Endothelial cell of umbilical vein (primary cell): ENCODE measurements around the gene FHOD3. TPM values are rescaled to one million over a fixed set of nuclear protein-coding genes. Genes with fewer than 3 reads are reported as not detected.

Experiments
- BruUV-seq: library from RNA; stranded (reverse); fragments of 400-500 nt; replicated peaks from 2 replicates; lab custom pipeline; 2021; lab: Mats Ljungman, UMichigan
- CTCF ChIA-PET: fragments of 300-600, 350-600 bp; sonication (Branson Sonifier 250); formaldehyde crosslinking; loops from one replicate; lab custom pipeline; 2021; ENCODE audit warnings: antibody characterized with exemption, inconsistent platforms; lab: Charles Lee
- POLR2A ChIA-PET: fragments of 300-600, 350-600 bp; sonication (Branson Sonifier 250); formaldehyde crosslinking; loops from one replicate; lab custom pipeline; 2021; ENCODE audit warnings: antibody characterized with exemption, inconsistent platforms; lab: Charles Lee
- DNase-seq: peaks from one replicate; pipeline ENCODE4 v3.0.0-alpha.2; 2011; ENCODE audit warnings: low read depth, low spot score
- FAIRE-seq: peaks from 2 replicates; lab custom pipeline; 2011; peaks lifted over from hg19 to GRCh38; lab: Jason Lieb, UNC
- H2AFZ ChIP-seq: 2 replicates; pipeline ENCODE4 v1.6.0; 2012; ENCODE audit warnings: low read depth, low read length, control low read depth, inconsistent platforms
- H3K27ac ChIP-seq: 2 replicates; pipeline ENCODE4 v1.5.1; 2011; ENCODE audit warnings: low read depth, mild to moderate bottlenecking, control low read depth, low read length, moderate library complexity; ENCODE audit not compliant: insufficient read depth
- H3K27me3 ChIP-seq, 2 experiments: 2 replicates each; pipeline versions ENCODE4 v1.6.0 to v1.6.1; 2011; ENCODE audit warnings: low read length in 2 of 2, mixed read lengths in 1 of 2; ENCODE audit not compliant: control insufficient read depth in 2 of 2, insufficient read depth in 2 of 2
- H3K36me3 ChIP-seq, 2 experiments: 2 replicates in 1 of 2; 3 replicates in 1 of 2; pipeline ENCODE4 v1.5.1; 2011; ENCODE audit warnings: low read length in 2 of 2, mild to moderate bottlenecking in 1 of 2, moderate library complexity in 1 of 2; ENCODE audit not compliant: control insufficient read depth in 2 of 2, insufficient read depth in 2 of 2; ENCODE audit errors: extremely low read depth in 1 of 2
- H3K4me1 ChIP-seq: 3 replicates; pipeline ENCODE4 v1.5.1; 2011; ENCODE audit warnings: mild to moderate bottlenecking, low read length; ENCODE audit not compliant: control insufficient read depth, insufficient read depth; ENCODE audit errors: extremely low read depth
- H3K4me2 ChIP-seq: 2 replicates; pipeline ENCODE4 v1.6.1; 2011; ENCODE audit warnings: low read length, control low read depth, mixed read lengths; ENCODE audit not compliant: insufficient read depth
- H3K4me3 ChIP-seq, 3 experiments: fragments of 200-600 bp in 1 of 3; sonication (generic), shearing (Covaris generic) in 1 of 3; replicated peaks in 1 of 3; 2 replicates each; pipeline ENCODE4 v1.5.1; 2011 to 2016; ENCODE audit warnings: control low read depth in 3 of 3, low read length in 3 of 3, mild to moderate bottlenecking in 2 of 3, inconsistent platforms in 1 of 3, low read depth in 1 of 3, moderate library complexity in 1 of 3; ENCODE audit not compliant: insufficient read depth in 1 of 3
- H3K79me2 ChIP-seq: 2 replicates; pipeline ENCODE4 v1.6.0; 2012; ENCODE audit warnings: low read length, inconsistent platforms; ENCODE audit not compliant: control insufficient read depth, insufficient read depth
- H3K9ac ChIP-seq: replicated peaks from 2 replicates; pipeline ENCODE3; 2011; ENCODE audit warnings: low read length, control low read depth; ENCODE audit not compliant: insufficient read depth; ENCODE audit errors: extremely low read depth
- H3K9me1 ChIP-seq: replicated peaks from 3 replicates; pipeline ENCODE4 v1.6.0; 2011; ENCODE audit warnings: mild to moderate bottlenecking, low read length; ENCODE audit not compliant: control insufficient read depth, insufficient read depth; ENCODE audit errors: extremely low read depth
- H3K9me3 ChIP-seq: replicated peaks from 2 replicates; pipeline ENCODE4 v1.5.1; 2012; ENCODE audit warnings: low read length, inconsistent platforms; ENCODE audit not compliant: control insufficient read depth, insufficient read depth
- H4K20me1 ChIP-seq: replicated peaks from 2 replicates; pipeline ENCODE3; 2011; ENCODE audit warnings: mild to moderate bottlenecking, low read length; ENCODE audit not compliant: control insufficient read depth, insufficient read depth; ENCODE audit errors: extremely low read depth
- CTCF ChIP-seq, 2 donors: IDR thresholded peaks; 1 replicate in 1 of 2; 2 replicates in 1 of 2; pipeline ENCODE4 v1.5.1; 2011; ENCODE audit warnings: low read length in 2 of 2, mild to moderate bottlenecking in 2 of 2, moderate library complexity in 2 of 2, control low read depth in 1 of 2, inconsistent platforms in 1 of 2, low read depth in 1 of 2; ENCODE audit not compliant: insufficient read depth in 1 of 2; ENCODE audit errors: extremely low read depth in 1 of 2
- EZH2 ChIP-seq: IDR thresholded peaks from 2 replicates; pipeline ENCODE4 v1.6.1; 2012; ENCODE audit warnings: borderline replicate concordance, low read depth, mild to moderate bottlenecking, moderate library complexity, low read length, inconsistent platforms; ENCODE audit not compliant: severe bottlenecking
- FOS ChIP-seq: IDR thresholded peaks from 2 replicates; pipeline ENCODE4 v1.6.1; 2011; ENCODE audit warnings: mild to moderate bottlenecking, low read length, moderate library complexity, borderline replicate concordance; ENCODE audit not compliant: insufficient read depth
- GATA2 ChIP-seq: IDR thresholded peaks from 2 replicates; pipeline ENCODE4 v1.7.0; 2011; ENCODE audit warnings: low read depth, mild to moderate bottlenecking, moderate library complexity, mixed read lengths, low read length; ENCODE audit not compliant: insufficient read length, insufficient read depth
- JUN ChIP-seq: IDR thresholded peaks from 2 replicates; pipeline ENCODE4 v1.6.1; 2011; ENCODE audit warnings: borderline replicate concordance, low read depth; ENCODE audit not compliant: insufficient read length, insufficient read depth
- MYC ChIP-seq: IDR thresholded peaks from one replicate; pipeline ENCODE4 v1.6.1; 2011; ENCODE audit warnings: mild to moderate bottlenecking, low read depth, low read length
- POLR2A ChIP-seq: IDR thresholded peaks from 2 replicates; pipeline ENCODE4 v1.6.1; 2012; ENCODE audit warnings: low read depth, mild to moderate bottlenecking, control low read depth, low read length
- POLR2AphosphoS5 ChIP-seq: IDR thresholded peaks from 2 replicates; pipeline ENCODE4 v1.6.1; 2012; ENCODE audit warnings: low read depth, mild to moderate bottlenecking, control low read depth, low read length, moderate library complexity; ENCODE audit not compliant: insufficient read depth
- dilution Hi-C: fragments of 300-500 bp; cut with MboI; formaldehyde crosslinking; loops from one replicate; pipeline ENCODE4 v1.15.0; 2019; ENCODE audit warnings: low sequenced_read_pairs; ENCODE audit not compliant: extremely low pct_ligation_motif_present
- intact Hi-C: fragments of 100-400 bp; cut with micrococcal nuclease; formaldehyde crosslinking; loops from one replicate; pipeline ENCODE4 v1.10.0; 2022
- polyA plus RNA-seq, 4 experiments: library from polyadenylated mRNA; depleted of rRNA in 3 of 4; stranded (reverse) in 3 of 4; unstranded in 1 of 4; fragments of >200 nt; gene quantifications; 2 replicates each; pipeline versions ENCODE4 v1.2.1 to v1.2.3, GENCODE V29; 2011 to 2012; ENCODE audit warnings: missing spikeins in 1 of 4
- total RNA-seq: library from RNA; stranded (reverse); gene quantifications from 2 replicates; pipeline ENCODE4 v1.2.3, GENCODE V29; 2021
- TF ChIP-seq, protein P1 (sequence below): IDR thresholded peaks from 2 replicates; pipeline ENCODE4 v1.6.1; 2011; ENCODE audit not compliant: insufficient read depth, insufficient read length

The FHOD3 gene
- total and polyA plus RNA-seq, 2 donors (not counting 3 experiments of a cell fraction or from before 2014, with no cell fraction given), result 0.06 to 1.5 TPM

DNA sequence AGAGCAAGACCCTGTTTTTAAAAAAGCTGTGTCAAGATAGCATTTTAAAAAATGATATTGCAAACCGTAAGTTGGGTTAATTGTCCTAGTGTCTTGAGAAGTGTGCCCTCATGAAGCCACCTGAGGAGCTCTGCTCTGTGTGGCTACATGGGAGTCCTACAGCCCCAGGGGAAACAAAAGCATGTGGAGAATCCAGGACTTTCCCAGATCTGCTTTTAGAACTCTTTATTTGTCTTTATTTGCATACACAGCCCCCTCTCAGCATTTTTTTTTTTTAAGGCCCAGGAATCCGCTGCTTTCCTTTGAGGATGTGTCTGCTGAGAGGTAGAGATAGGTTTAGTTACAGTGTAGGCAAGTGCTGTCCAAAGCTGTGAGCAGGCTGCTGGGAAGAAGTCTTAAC, 219.2 kb downstream of the FHOD3 start:
- no peaks in the 10 kb centered on the region for H3K9me1 ChIP-seq
- H2AFZ ChIP-seq, result no peak overlapping the region
- no peaks in the 10 kb centered on the region for H4K20me1 ChIP-seq
- no peak for TF ChIP-seq CTCF (IDR thresholded peaks at IDR 0.05; ENCODE audit: extremely low read depth in 1 of 2, insufficient read depth in 1 of 2, low read depth in 1 of 2, low read length in 2 of 2)
- no peak for TF ChIP-seq GATA2
- no peak for TF ChIP-seq POLR2A
- no peak for TF ChIP-seq JUN
- TF ChIP-seq EZH2, result no peak
- no peak for TF ChIP-seq POLR2AphosphoS5
- TF ChIP-seq, protein P1, sequence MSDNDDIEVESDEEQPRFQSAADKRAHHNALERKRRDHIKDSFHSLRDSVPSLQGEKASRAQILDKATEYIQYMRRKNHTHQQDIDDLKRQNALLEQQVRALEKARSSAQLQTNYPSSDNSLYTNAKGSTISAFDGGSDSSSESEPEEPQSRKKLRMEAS, result no peak
- TF ChIP-seq FOS, result no peak
- TF ChIP-seq MYC, result no peak
- no peaks in the 10 kb centered on the region for H3K36me3 ChIP-seq
- intact Hi-C loops, result no loop called here
- no peak overlapping the region for H3K27ac ChIP-seq
- no TSS peak for BruUV-seq
- dilution Hi-C loops, result no loop called here
- no peaks in the 10 kb centered on the region for H3K79me2 ChIP-seq
- ChIA-PET CTCF (no interaction called here), POLR2A (no interaction called here)
- no peak overlapping the region for H3K4me2 ChIP-seq
- no peak for FAIRE-seq
- H3K27me3 ChIP-seq, result no peaks in the 10 kb centered on the region
- no peak for DNase-seq
- H3K4me3 ChIP-seq, result no peak overlapping the region
- no peaks in the 10 kb centered on the region for H3K9me3 ChIP-seq
- no peak overlapping the region for H3K9ac ChIP-seq
- H3K4me1 ChIP-seq, result no peaks in the 10 kb centered on the region
